GM12874 (cell line): ENCODE measurements around the gene TMEM231.

Experiments
- TF ChIP-seq, protein P1 (sequence below): IDR thresholded peaks from 2 replicates; pipeline ENCODE4 v1.5.1; 2011; ENCODE audit warnings: low read depth, mild to moderate bottlenecking, control low read depth, low read length, moderate library complexity; ENCODE audit not compliant: insufficient read depth

TMEM231 gene, protein sequence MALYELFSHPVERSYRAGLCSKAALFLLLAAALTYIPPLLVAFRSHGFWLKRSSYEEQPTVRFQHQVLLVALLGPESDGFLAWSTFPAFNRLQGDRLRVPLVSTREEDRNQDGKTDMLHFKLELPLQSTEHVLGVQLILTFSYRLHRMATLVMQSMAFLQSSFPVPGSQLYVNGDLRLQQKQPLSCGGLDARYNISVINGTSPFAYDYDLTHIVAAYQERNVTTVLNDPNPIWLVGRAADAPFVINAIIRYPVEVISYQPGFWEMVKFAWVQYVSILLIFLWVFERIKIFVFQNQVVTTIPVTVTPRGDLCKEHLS

DNA sequence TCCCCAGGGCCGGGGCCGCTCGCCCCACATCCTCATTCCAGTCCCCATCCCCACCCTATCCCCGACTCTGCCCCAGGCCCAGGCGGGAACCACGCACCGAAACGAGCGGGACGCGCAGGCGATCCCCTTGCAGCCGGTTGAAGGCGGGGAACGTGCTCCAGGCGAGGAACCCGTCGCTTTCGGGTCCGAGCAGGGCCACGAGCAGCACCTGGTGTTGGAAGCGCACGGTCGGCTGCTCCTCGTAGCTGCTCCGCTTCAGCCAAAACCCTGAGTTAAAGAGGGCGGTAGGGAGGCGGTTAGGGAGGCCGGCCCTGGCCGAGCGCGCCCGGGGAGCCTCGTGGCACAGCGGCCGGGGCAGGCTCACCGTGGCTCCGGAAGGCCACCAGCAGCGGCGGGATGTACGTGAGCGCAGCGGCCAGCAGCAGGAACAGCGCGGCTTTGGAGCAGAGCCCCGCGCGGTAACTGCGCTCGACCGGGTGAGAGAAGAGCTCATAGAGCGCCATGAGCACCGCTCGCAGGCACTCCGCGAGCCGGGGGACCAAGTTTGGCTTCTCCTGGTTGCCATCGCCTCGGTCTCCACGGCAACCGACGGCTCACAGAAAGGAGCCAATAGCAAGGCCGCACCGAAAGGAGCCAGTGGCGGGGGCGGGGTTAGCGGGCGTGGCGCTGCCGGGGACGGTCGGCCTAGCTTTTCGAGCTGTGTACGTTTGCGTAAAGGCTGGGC, at the start of gene TMEM231:
Gene TMEM231, minus strand, starts transcription at position 546 of the 724 bp plus-strand sequence. Its CDS starts 43 bp downstream, at position 503.
- TF ChIP-seq, protein P1, sequence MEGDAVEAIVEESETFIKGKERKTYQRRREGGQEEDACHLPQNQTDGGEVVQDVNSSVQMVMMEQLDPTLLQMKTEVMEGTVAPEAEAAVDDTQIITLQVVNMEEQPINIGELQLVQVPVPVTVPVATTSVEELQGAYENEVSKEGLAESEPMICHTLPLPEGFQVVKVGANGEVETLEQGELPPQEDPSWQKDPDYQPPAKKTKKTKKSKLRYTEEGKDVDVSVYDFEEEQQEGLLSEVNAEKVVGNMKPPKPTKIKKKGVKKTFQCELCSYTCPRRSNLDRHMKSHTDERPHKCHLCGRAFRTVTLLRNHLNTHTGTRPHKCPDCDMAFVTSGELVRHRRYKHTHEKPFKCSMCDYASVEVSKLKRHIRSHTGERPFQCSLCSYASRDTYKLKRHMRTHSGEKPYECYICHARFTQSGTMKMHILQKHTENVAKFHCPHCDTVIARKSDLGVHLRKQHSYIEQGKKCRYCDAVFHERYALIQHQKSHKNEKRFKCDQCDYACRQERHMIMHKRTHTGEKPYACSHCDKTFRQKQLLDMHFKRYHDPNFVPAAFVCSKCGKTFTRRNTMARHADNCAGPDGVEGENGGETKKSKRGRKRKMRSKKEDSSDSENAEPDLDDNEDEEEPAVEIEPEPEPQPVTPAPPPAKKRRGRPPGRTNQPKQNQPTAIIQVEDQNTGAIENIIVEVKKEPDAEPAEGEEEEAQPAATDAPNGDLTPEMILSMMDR = 0 out of 2 replicates have a peak, but pooled peaks have one; percentile 21

DNA sequence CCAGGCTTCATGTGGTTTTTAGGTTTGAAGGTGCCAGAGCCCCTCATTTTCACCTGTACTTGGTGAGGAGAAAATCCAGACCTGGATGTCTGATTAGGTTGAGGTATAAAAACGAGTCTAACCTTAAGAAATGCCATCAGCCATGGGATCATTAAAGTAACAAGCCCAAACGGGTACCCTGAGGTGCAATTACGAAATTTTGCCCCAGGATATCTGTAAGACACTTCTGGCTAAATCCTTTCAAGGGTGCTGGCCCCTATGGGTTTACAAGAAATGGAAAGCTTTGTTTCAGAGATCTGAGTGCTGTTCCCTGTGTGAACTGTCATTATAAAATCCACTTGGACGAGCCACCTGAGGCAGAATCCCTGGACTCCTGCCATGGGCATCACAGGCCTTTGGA, 47.2 kb upstream of the TMEM231 start:
- TF ChIP-seq, protein P1 = no peak

DNA sequence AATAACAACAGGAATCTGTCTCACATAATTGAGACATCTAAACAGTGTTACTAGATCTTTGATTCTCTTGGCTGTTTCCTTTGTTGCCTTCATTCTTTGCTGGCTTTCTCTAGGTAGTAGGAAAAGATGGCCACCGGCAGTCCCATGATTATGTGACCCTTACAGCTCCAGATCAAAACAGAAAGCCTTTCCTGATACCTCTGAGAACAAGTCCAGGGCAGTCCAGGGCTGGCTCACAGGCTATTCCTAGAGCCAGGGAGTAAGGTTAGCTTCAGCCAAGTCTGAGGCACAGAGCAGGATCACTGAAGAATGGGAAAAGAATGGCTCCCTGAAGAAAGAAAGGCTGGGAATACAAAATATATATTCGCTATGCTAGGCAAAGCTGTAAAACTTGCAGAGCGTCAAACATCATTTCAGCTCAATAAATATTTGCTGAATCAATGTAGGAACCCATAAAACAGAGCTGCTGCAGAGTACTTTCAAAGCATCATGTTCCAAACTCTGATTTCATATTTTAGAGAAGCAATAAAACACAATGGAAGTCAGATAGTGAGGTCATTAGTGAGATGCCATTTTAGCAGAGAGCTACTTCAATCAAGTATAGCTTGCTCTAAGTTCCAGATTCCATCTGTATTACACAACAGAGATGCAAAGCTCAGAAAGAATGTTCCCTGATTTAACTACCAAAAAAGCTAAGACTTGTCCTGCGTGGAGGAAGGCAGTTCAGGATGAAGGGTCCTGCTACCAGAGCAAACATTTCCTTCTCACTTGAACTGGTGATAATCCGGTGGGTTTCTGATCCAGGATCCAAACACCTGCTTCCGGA, 43.6 kb upstream of the TMEM231 start:
- TF ChIP-seq, protein P1 = no peak

DNA sequence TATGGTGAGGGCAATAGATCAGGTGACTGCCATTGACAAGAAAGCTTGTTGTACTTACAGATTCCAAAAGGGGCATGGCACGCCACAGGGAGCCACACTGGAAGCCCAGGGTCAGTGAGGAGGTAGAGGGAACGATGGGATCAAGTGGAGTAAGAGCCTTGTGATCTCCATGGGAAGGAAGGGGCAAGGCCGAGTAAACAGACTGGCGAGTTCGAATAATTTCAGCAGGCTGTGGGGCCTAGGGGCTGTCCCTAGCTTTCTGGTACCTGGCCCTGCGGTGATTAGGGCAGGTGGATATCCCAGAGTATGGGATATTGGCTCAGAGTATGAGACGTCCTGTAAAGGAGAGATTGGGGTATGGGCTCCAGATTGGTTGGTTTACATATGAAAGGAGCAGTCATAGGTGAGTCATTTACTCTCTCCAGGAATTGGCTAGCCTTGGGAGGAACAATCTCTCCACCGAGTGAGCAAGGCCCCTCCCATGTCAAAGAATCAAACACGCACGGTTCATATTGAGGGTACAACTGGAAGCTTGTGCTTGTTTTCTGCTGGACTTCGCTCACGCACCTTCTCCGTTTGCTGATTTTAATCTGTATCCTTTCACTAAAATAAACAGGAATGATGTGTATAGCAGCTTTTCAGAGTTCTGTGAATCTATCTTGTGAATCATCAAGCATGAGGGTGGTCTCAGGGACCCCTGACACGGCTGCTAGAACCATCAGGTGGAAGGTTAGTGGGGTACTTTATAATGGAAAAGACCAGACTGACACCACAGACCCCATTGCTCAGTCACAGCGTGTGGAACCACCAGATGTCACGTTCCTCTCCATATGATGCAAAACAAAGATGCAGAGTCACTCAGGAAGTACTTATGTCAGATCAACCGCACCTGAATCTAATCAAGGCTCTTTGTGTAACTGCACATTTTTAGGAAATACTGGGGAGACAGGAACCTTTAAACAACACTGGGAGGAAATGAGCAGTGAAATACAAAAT, 38.1 kb upstream of the TMEM231 start:
- TF ChIP-seq, protein P1 = no peak

DNA sequence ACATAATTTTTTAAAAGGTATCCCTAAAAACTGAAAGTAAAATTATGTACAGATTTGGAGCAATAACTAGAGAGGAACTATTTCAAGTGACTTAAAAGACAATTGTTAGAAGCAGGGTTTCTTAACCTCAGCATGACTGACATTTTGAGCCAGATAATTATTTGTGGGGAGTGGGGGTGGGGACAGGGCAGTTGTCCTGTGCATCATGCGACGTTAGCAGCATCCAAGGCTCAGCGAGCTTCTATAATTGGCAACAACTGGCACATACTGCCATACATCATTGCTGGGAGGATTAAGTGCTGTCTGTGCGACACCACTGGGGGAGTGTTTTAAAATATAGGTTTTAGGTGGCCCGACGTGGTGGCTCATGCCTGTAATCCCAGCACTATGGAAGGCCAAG, 37.3 kb upstream of the TMEM231 start:
- TF ChIP-seq, protein P1 = no peak

DNA sequence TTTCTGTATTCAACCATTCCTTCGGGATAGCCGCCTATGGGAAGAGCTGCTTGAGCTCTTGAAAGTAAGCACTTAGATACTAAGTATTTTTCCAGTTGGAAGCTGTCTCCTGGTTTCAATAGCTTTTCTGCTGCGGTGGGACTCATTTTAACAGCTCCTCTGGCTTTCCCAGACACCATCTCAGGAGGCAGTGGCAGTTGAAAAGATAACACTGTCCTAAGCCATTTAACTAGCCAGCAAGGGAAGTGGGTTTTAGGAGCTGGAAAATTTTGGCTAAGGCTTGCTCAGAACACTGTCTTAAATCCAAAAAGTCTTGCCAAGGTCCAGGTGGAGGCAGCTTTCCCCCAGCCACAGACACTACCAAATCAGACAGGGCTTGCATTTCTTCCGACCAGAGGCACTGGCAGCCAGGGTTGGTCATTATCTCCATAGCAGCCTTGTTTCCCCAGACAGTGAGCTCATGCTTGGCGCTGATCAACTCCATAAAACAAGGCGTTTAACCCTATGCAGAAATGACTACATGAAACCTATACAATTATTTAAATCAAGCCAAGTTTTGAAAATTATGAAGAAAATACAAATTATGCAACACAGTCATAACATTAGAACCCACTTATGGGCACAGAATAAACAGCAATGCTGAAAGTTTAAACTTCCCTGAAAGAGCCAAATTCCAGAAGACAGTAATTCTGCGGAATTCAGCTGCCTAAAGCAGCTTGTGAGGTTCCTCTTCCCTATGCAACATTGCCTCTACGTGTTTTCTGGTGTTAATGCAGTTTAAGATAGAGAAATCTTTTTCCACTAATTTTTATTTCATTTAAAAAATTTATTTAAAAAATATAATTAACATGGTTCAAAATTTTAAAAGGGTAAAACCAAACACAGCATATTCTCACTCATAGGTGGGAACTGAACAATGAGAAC, 35.1 kb upstream of the TMEM231 start:
- TF ChIP-seq, protein P1 = no peak
